A673 (cell line): ENCODE data around the gene GNAS-AS1. TPM values are rescaled to one million over a fixed set of nuclear protein-coding genes. Genes with fewer than 3 reads are reported as not detected.

Experiments
- BruUV-seq: library from RNA; stranded (reverse); fragments of 400-500 nt; replicated peaks from 2 replicates; lab custom pipeline; 2021; lab: Mats Ljungman, UMichigan
- CTCF ChIA-PET: fragments of 300-600 bp; sonication (Branson Sonifier 250); formaldehyde crosslinking; loops from one replicate; lab custom pipeline; 2022; ENCODE audit warnings: antibody characterized with exemption; lab: Charles Lee
- POLR2A ChIA-PET: fragments of 300-600 bp; sonication (Branson Sonifier 250); formaldehyde crosslinking; loops from one replicate; lab custom pipeline; 2022; ENCODE audit warnings: antibody characterized with exemption; ENCODE audit not compliant: low non-redundant PET; lab: Charles Lee
- DNase-seq: peaks from one replicate; pipeline ENCODE4 v3.0.0-alpha.2; 2015; ENCODE audit warnings: low spot score
- H3K27ac ChIP-seq: fragments of 200-600 bp; sonication (generic); 2 replicates; pipeline ENCODE4 v1.5.1; 2016; ENCODE audit warnings: mixed run types, low read depth, mild to moderate bottlenecking, mixed read lengths, antibody characterized with exemption, low read length; ENCODE audit not compliant: poor library complexity, severe bottlenecking
- H3K27me3 ChIP-seq: fragments of 200-600 bp; sonication (generic); replicated peaks from 2 replicates; pipeline ENCODE4 v1.6.1; 2017; ENCODE audit warnings: mixed run types, low read depth, mild to moderate bottlenecking, mixed read lengths, antibody characterized with exemption, low read length; ENCODE audit not compliant: insufficient read depth, poor library complexity
- H3K36me3 ChIP-seq: fragments of 200-600 bp; sonication (generic); 2 replicates; pipeline ENCODE4 v1.6.1; 2016; ENCODE audit warnings: mixed run types, mild to moderate bottlenecking, mixed read lengths, antibody characterized with exemption, low read length; ENCODE audit not compliant: insufficient read depth, poor library complexity, severe bottlenecking
- H3K4me1 ChIP-seq: fragments of 200-600 bp; sonication (generic); 2 replicates; pipeline ENCODE4 v1.6.1; 2017; ENCODE audit warnings: mixed run types, mild to moderate bottlenecking, mixed read lengths, antibody characterized with exemption, low read length; ENCODE audit not compliant: insufficient read depth, poor library complexity, severe bottlenecking
- H3K4me3 ChIP-seq: fragments of 200-600 bp; sonication (generic); 2 replicates; pipeline ENCODE4 v1.5.1; 2016; ENCODE audit warnings: low read depth, mixed run types, mild to moderate bottlenecking, mixed read lengths, low read length; ENCODE audit not compliant: poor library complexity, severe bottlenecking
- H3K9me3 ChIP-seq: fragments of 200-600 bp; sonication (generic); 2 replicates; pipeline ENCODE4 v1.6.1; 2016; ENCODE audit warnings: mixed run types, low read depth, mild to moderate bottlenecking, mixed read lengths, antibody characterized with exemption, low read length; ENCODE audit not compliant: poor library complexity, severe bottlenecking
- EZH2 ChIP-seq: fragments of 200-600 bp; sonication (generic); IDR thresholded peaks from 2 replicates; pipeline ENCODE4 v1.6.1; 2017; ENCODE audit warnings: borderline replicate concordance, low read depth, mild to moderate bottlenecking, mixed read lengths, antibody characterized with exemption, low read length; ENCODE audit not compliant: poor library complexity, severe bottlenecking
- intact Hi-C: fragments of 100-400 bp; cut with micrococcal nuclease; formaldehyde crosslinking; loops from one replicate; pipeline ENCODE4 v1.10.0; 2022; ENCODE audit not compliant: unreplicated experiment
- total RNA-seq: library from RNA; stranded (reverse); gene quantifications from 2 replicates; pipeline ENCODE4 v1.2.3, GENCODE V29; 2021
- TF ChIP-seq, protein P1 (sequence below): fragments of 300-800, 200-600 bp; sonication (generic); conservative IDR thresholded peaks from 2 replicates; pipeline ENCODE4 v1.5.1; 2017; ENCODE audit warnings: low read depth, mild to moderate bottlenecking, antibody characterized with exemption, low read length, moderate library complexity, mixed read lengths

GNAS-AS1 gene
- total RNA-seq, 1 experiment from 2014 or later, result 6.7 TPM

DNA sequence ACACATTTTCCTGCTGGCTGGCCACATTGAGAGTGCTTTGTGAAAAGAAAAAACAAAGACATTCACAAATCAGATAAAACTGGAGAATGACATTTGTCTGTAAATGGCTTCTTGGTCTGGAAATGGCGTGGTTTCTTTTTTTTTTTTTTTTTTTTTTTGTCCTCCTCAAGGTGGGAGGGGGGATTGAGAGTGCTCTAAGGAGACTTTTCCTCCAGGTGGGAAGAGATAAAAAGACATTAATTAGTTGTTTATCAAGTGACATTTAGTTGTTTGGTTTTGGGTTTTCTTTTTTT, 42.2 kb upstream of the GNAS-AS1 start:
- Histone ChIP-seq H3K36me3 (peaks cover 7% of the 10 kb centered on the region), H3K4me1 (peaks cover 47% of the 10 kb centered on the region), H3K9me3 (no peaks in the 10 kb centered on the region), H3K27me3 (no peaks in the 10 kb centered on the region), H3K4me3 (peak overlapping the region; percentile 83), H3K27ac (peak overlapping the region; percentile 96)
- BruUV-seq, result no TSS peak
- ChIA-PET POLR2A (no interaction called here), CTCF (no interaction called here)
- intact Hi-C loops, result loop anchor here (5.0 kb wide), 1 partner anchor 139 kb away; the partner anchor contains the start of gene ATP5F1E
- no peak for DNase-seq
- TF ChIP-seq, protein P1, sequence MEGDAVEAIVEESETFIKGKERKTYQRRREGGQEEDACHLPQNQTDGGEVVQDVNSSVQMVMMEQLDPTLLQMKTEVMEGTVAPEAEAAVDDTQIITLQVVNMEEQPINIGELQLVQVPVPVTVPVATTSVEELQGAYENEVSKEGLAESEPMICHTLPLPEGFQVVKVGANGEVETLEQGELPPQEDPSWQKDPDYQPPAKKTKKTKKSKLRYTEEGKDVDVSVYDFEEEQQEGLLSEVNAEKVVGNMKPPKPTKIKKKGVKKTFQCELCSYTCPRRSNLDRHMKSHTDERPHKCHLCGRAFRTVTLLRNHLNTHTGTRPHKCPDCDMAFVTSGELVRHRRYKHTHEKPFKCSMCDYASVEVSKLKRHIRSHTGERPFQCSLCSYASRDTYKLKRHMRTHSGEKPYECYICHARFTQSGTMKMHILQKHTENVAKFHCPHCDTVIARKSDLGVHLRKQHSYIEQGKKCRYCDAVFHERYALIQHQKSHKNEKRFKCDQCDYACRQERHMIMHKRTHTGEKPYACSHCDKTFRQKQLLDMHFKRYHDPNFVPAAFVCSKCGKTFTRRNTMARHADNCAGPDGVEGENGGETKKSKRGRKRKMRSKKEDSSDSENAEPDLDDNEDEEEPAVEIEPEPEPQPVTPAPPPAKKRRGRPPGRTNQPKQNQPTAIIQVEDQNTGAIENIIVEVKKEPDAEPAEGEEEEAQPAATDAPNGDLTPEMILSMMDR, result no peak
- no peak for TF ChIP-seq EZH2

DNA sequence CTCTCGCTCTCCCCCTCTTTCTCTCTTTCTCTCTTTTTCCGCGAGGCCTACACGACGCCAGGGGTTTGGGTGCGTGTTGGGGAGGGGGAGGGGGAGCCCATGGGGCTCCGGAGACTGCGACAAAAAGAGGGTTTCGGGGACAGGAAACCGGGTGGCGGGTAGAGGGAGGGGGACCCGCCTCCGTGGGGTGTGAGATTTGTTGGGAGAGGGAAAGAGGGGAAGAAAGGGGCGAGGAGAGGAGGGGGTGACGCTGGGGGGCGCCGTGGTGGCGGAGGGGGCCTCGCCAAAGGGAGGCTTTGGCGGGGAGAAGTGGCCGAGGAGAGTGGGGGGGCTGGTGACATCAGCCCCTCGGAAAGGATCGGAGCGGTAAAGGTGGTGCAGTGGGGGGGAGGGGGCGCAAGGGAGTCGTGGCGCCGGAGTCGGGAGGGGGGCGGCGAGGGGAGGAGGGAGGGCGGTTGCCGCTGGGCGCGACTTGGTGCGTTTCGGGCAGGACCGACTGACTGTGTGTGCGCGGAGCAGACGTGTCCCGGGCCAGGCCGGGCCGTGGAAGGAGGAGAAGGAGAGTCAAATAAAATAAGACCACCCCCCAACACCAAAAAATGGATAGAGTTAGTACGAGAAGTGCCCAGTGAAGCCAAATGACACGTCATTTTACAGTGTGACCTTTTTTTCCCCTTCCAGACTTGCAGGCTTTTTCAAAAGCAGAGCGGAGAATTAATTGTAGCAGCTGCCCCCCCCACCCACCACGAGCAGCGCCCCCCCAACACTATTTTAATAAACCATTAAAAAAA, 41.6 kb upstream of the GNAS-AS1 start:
- Histone ChIP-seq H3K36me3 (peaks cover 7% of the 10 kb centered on the region), H3K27ac (peak overlapping the region; percentile 96), H3K4me3 (peak overlapping the region; percentile 83), H3K9me3 (no peaks in the 10 kb centered on the region), H3K27me3 (no peaks in the 10 kb centered on the region), H3K4me1 (peaks cover 42% of the 10 kb centered on the region)
- peak; percentile 84 for DNase-seq
- intact Hi-C loops, result loop anchor here (5.0 kb wide), 1 partner anchor 140 kb away; the partner anchor contains the start of gene ATP5F1E
- BruUV-seq, result no TSS peak
- TF ChIP-seq EZH2, result no peak
- TF ChIP-seq, protein P1, result peak; percentile 40
- ChIA-PET POLR2A (no interaction called here), CTCF (no interaction called here)

DNA sequence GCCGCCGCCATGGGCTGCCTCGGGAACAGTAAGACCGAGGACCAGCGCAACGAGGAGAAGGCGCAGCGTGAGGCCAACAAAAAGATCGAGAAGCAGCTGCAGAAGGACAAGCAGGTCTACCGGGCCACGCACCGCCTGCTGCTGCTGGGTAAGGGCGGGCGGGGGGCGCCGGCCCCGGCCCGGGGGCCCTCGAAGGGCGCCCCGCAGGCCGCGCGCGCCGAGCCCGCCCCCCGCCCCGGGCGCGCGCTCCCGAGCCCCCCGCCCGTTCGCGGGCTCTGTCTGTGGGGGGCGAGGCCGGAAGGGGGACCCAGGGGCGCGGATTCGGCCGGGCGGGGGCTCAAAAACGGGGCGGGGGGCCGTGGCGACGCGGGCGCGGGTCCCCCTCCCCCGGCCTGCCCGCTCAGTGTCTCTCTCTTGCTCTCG, 41.0 kb upstream of the GNAS-AS1 start:
- DNase-seq, result peak; percentile 66
- Histone ChIP-seq H3K4me3 (peak overlapping the region; percentile 83), H3K27me3 (no peaks in the 10 kb centered on the region), H3K4me1 (peaks cover 36% of the 10 kb centered on the region), H3K9me3 (no peaks in the 10 kb centered on the region), H3K27ac (peak overlapping the region; percentile 96), H3K36me3 (peaks cover 6% of the 10 kb centered on the region)
- no peak for TF ChIP-seq EZH2
- TF ChIP-seq, protein P1, result no peak
- no TSS peak for BruUV-seq
- ChIA-PET CTCF (no interaction called here), POLR2A (interaction anchor here (0.9 kb wide), 1 partner anchor 470 kb away, joined by 3 read pairs; no protein-coding TSS in a partner anchor)
- intact Hi-C loops, result loop anchor here (5.0 kb wide), 1 partner anchor 141 kb away; the partner anchor contains the start of gene ATP5F1E
